ENCODE results near the gene RPL37.
"Not testable (repeated sequence)": the region's sequence is repeated elsewhere in the genome, so short reads cannot be mapped to it uniquely, and the experiment has no call there.

RPL37 gene

DNA sequence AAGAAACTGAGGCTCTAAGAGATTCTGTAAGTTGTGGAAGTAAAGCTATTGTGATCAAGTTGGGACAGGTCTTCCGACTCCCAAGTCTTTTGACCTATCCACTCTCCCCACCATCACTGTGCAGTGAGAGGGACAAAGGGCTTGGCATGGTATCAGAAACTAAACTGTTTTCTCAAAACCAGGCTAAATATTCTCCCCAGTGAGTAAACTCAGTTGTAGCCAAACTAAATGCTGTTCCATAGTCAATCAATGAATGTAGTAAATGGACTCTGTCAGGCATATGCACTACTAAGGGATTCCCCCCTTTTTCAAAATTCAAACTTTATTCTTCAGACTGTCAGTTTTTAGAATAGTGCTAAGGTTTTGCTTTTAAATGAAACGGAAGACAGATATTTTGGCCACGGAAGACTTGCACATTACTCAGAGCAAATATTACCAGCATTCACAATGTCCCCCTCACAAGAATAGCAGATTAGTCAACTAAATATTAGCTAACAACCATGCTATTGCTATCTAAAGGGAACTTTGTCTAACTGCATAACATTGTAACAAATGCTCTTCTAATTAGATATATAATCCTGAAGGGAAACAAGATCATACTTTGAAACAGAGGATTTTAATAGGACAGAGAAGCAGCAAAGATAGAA, 44.0 kb downstream of the RPL37 start:
- H3K4me3 ChIP-seq (ENCODE audit: low read length) = no peak overlapping the region
- TF ChIP-seq, protein P1, sequence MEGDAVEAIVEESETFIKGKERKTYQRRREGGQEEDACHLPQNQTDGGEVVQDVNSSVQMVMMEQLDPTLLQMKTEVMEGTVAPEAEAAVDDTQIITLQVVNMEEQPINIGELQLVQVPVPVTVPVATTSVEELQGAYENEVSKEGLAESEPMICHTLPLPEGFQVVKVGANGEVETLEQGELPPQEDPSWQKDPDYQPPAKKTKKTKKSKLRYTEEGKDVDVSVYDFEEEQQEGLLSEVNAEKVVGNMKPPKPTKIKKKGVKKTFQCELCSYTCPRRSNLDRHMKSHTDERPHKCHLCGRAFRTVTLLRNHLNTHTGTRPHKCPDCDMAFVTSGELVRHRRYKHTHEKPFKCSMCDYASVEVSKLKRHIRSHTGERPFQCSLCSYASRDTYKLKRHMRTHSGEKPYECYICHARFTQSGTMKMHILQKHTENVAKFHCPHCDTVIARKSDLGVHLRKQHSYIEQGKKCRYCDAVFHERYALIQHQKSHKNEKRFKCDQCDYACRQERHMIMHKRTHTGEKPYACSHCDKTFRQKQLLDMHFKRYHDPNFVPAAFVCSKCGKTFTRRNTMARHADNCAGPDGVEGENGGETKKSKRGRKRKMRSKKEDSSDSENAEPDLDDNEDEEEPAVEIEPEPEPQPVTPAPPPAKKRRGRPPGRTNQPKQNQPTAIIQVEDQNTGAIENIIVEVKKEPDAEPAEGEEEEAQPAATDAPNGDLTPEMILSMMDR (conservative IDR thresholded peaks at IDR 0.05; ENCODE audit: low read depth, low read length) = no peak
- no peak for DNase-seq (ENCODE audit: low read depth)

DNA sequence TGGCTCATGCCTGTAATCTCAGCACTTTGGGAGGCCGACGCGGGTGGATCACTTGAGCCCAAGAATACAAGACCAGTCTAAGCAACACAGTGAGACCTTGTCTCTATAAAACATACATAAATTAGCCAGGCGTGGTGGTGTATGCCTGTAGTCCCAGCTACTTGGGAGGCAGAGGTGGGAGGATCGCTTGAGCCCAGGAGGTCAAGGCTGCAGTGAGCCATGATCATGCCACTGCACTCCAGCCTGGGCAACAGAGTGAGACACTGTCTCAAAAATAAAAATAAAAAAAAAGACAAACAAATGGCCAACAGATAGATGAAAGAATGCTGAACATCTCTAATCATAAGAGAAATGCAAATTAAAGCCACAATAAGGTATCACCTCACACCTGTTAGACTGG, 46.1 kb downstream of the RPL37 start:
- not testable (repeated sequence) for DNase-seq (ENCODE audit: low read depth); H3K4me3 ChIP-seq (ENCODE audit: low read length)

GRCh38 chr5:40787986-40788385, 47.0 kb downstream of the RPL37 start:
- TF ChIP-seq, protein P1 (conservative IDR thresholded peaks at IDR 0.05; ENCODE audit: low read depth, low read length) = no peak
- H3K4me3 ChIP-seq (ENCODE audit: low read length) = no peak overlapping the region
- DNase-seq (ENCODE audit: low read depth) = no peak

DNA sequence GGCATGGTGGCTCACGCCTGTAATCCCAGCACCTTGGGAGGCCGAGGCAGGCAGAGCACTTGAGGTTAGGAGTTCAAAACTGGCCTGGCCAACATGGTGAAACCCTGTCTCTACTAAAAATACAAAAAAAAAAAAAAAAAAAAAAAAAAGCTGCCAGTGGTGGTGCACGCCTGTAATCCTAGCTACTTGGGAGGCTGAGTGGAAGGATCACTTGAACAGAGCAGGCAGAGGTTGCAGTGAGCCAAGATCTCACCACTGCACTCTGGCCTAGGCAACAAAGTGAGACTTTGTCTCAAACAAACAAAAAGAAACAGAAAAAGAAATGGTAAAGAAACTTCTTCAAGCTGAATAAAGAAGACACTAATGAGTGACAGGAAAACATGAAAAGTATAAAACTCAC, 48.4 kb downstream of the RPL37 start:
- not testable (repeated sequence) for DNase-seq (ENCODE audit: low read depth); H3K4me3 ChIP-seq (ENCODE audit: low read length)

GRCh38 chr5:40784916-40785315, 50.1 kb downstream of the RPL37 start:
- H3K4me3 ChIP-seq (ENCODE audit: low read length) = no peak overlapping the region
- TF ChIP-seq, protein P1 (conservative IDR thresholded peaks at IDR 0.05; ENCODE audit: low read depth, low read length) = no peak
- no peak for DNase-seq (ENCODE audit: low read depth)

DNA sequence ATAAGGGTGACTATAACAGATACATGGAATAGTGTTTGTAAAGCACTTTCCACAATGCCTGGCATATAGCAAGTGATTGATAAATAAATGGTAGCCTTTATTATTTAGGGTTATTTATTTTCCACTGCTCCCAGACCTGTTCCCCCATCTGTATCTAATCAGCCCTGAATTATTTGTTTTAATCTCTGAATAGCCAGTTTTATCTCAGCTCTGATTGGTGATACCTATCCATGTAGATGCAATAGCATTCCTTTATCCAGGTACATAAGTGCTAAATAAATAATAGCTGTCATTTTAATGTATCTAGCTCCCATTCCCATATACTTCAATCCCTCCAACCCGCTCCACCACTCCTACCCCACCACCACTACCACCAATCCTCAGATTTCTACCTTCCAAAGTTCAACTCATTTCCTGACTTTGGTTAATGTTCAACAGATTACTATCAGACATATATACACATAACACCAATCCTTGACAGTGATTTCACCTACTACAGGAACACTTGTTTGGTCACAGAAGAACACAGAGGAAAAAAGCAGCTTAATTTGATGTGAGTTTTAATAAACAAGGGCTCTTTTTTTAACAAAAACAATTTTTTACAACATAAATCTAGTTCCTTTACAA, 50.9 kb downstream of the RPL37 start:
- TF ChIP-seq, protein P1 (conservative IDR thresholded peaks at IDR 0.05; ENCODE audit: low read depth, low read length) = no peak
- H3K4me3 ChIP-seq (ENCODE audit: low read length) = no peak overlapping the region
- DNase-seq (ENCODE audit: low read depth) = no peak

- no peak for DNase-seq (ENCODE audit: low read depth)
- TF ChIP-seq, protein P1 (conservative IDR thresholded peaks at IDR 0.05; ENCODE audit: low read depth, low read length) = no peak
- no peak overlapping the region for H3K4me3 ChIP-seq (ENCODE audit: low read length)
Measured at GRCh38 chr5:40781843-40782409, 53.1 kb downstream of the RPL37 start.

- no peak for DNase-seq (ENCODE audit: low read depth)
- H3K4me3 ChIP-seq (ENCODE audit: low read length) = no peak overlapping the region
- TF ChIP-seq, protein P1 (conservative IDR thresholded peaks at IDR 0.05; ENCODE audit: low read depth, low read length) = no peak
Measured at GRCh38 chr5:40780858-40781257, 54.2 kb downstream of the RPL37 start.
